Measurements from ENCODE around the gene C1QTNF9. TPM values are rescaled to one million over a fixed set of nuclear protein-coding genes. Genes with fewer than 3 reads are reported as not detected.

Gene C1QTNF9
- total and polyA plus RNA-seq, 4 donors = 0.10 to 0.25 (median 0.19) TPM; not detected in 1

DNA sequence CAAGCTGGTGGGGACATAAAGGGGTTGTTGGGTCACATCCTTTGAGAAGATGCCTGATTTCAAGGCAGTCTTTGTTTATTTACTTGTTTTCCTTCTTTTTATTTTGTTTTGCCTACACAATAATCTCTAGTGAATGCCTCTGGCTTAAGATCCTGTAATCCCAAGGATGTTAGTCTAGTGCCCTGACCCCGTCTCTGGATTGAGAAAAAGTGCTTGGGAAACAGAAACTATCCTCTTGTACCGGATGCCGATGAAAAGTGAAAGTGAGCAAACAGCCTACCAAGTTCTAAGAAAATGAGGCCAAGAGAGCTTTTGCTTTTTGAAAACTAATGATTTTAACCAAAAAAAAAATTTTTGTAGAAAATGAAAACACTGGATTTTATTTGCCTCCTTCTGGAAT, 42.1 kb upstream of the C1QTNF9 start:
- DNase-seq (ENCODE audit: low spot score) = no peak
- Histone ChIP-seq H3K27me3 (ENCODE audit: control insufficient read depth in 4 of 4, insufficient read depth in 4 of 4, low read length in 3 of 4) (no peaks in the 10 kb centered on the region), H3K9ac (ENCODE audit: low read depth in 1 of 2, low read length in 2 of 2) (peak overlapping the region in 1 of 2 donors; percentile 64), H3K4me1 (ENCODE audit: control insufficient read depth in 4 of 4, insufficient read depth in 4 of 4, low read length in 3 of 4) (peaks cover 11 to 51% (median 36%) of the 10 kb centered on the region in 4 donors), H3K36me3 (ENCODE audit: control insufficient read depth in 4 of 4, insufficient read depth in 3 of 4, low read depth in 1 of 4, low read length in 3 of 4) (peaks cover 0 to 2% (median 0%) of the 10 kb centered on the region in 4 donors), H3K4me3 (ENCODE audit: low read depth in 1 of 3, low read length in 3 of 3) (no peak overlapping the region), H3K9me3 (ENCODE audit: control insufficient read depth in 4 of 4, low read length in 3 of 4) (no peaks in the 10 kb centered on the region), H3K27ac (ENCODE audit: low read depth in 1 of 2, low read length in 2 of 2) (peak overlapping the region; percentile 64 to 69)
- TF ChIP-seq HNF4A (conservative IDR thresholded peaks at IDR 0.05) (peak; percentile 33 to 36), HNF4G (IDR thresholded peaks at IDR 0.05) (no peak), TAF1 (conservative IDR thresholded peaks at IDR 0.05) (no peak), ATF3 (IDR thresholded peaks at IDR 0.05) (no peak), EGR1 (IDR thresholded peaks at IDR 0.05; ENCODE audit: low read depth in 2 of 2) (no peak), FOXA1 (IDR thresholded peaks at IDR 0.05) (no peak), MAX (IDR thresholded peaks at IDR 0.05) (no peak), GABPA (IDR thresholded peaks at IDR 0.05 in 1 of 2, conservative IDR thresholded peaks at IDR 0.05 in 1 of 2) (no peak), JUND (IDR thresholded peaks at IDR 0.05) (peak in 1 of 2 donors; percentile 10), RAD21 (IDR thresholded peaks at IDR 0.05) (peak in 1 of 2 donors; percentile 5), SP1 (IDR thresholded peaks at IDR 0.05) (no peak), CTCF (IDR thresholded peaks at IDR 0.05; ENCODE audit: low read depth, low read length, missing input control) (no peak), RXRA (IDR thresholded peaks at IDR 0.05) (peak in 1 of 2 donors; percentile 30), FOXA2 (IDR thresholded peaks at IDR 0.05) (no peak), ZBTB33 (IDR thresholded peaks at IDR 0.05) (no peak), NR2F2 (IDR thresholded peaks at IDR 0.05) (peak; percentile 73), YY1 (IDR thresholded peaks at IDR 0.05) (no peak)
- TF ChIP-seq, protein P1, sequence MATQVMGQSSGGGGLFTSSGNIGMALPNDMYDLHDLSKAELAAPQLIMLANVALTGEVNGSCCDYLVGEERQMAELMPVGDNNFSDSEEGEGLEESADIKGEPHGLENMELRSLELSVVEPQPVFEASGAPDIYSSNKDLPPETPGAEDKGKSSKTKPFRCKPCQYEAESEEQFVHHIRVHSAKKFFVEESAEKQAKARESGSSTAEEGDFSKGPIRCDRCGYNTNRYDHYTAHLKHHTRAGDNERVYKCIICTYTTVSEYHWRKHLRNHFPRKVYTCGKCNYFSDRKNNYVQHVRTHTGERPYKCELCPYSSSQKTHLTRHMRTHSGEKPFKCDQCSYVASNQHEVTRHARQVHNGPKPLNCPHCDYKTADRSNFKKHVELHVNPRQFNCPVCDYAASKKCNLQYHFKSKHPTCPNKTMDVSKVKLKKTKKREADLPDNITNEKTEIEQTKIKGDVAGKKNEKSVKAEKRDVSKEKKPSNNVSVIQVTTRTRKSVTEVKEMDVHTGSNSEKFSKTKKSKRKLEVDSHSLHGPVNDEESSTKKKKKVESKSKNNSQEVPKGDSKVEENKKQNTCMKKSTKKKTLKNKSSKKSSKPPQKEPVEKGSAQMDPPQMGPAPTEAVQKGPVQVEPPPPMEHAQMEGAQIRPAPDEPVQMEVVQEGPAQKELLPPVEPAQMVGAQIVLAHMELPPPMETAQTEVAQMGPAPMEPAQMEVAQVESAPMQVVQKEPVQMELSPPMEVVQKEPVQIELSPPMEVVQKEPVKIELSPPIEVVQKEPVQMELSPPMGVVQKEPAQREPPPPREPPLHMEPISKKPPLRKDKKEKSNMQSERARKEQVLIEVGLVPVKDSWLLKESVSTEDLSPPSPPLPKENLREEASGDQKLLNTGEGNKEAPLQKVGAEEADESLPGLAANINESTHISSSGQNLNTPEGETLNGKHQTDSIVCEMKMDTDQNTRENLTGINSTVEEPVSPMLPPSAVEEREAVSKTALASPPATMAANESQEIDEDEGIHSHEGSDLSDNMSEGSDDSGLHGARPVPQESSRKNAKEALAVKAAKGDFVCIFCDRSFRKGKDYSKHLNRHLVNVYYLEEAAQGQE (IDR thresholded peaks at IDR 0.05) = no peak
- 9% methylated on average over 3 of the region's 3 CpGs for WGBS

Measured in liver (tissue), 9 donors.